Mammary epithelial cell (primary cell): ENCODE data around the gene PIAS4.

Experiments used
- CTCF ChIP-seq, 2 donors: IDR thresholded peaks in 1 of 2; conservative IDR thresholded peaks in 1 of 2; 2 replicates each; pipeline ENCODE4 v1.5.1; 2011 to 2012; ENCODE audit warnings: inconsistent platforms in 2 of 2, low read length in 2 of 2, mild to moderate bottlenecking in 2 of 2, control low read depth in 1 of 2, low read depth in 1 of 2; ENCODE audit not compliant: insufficient read depth in 1 of 2; ENCODE audit errors: extremely low read depth in 1 of 2
- EZH2 ChIP-seq: IDR thresholded peaks from 2 replicates; pipeline ENCODE4 v1.6.1; 2012; ENCODE audit warnings: low read length, inconsistent platforms, borderline replicate concordance

- no peak for TF ChIP-seq CTCF (conservative IDR thresholded peaks at IDR 0.05 in 1 of 2, IDR thresholded peaks at IDR 0.05 in 1 of 2; ENCODE audit: extremely low read depth in 1 of 2, insufficient read depth in 1 of 2, low read depth in 1 of 2, low read length in 2 of 2)
- TF ChIP-seq EZH2, result no peak
Measured at GRCh38 chr19:4035018-4035566, 27.6 kb downstream of the PIAS4 start.
